Activated T-helper 17 cell treated with anti-CD3 and anti-CD28 coated beads, Interleukin-2, amount 50 U/mL, for 72 hours (primary cell): ENCODE results near the gene C21orf58. TPM values are rescaled to one million over a fixed set of nuclear protein-coding genes. Genes with fewer than 3 reads are reported as not detected.
A peak's percentile ranks its signal among the peaks of the same experiment; 100 is the strongest.

Experiments used
- ATAC-seq: fragments of 150-1000 bp; cut with Tn5 transposase; replicated peaks from 2 replicates; pipeline ENCODE4 v1.10.0; 2021; ENCODE audit warnings: mild to moderate bottlenecking, moderate library complexity
- H3K27ac Mint-ChIP-seq: one replicate; pipeline ENCODE4 v1.8.0; 2022; ENCODE audit warnings: mixed read lengths
- H3K27me3 Mint-ChIP-seq: one replicate; pipeline ENCODE4 v1.8.0; 2022; ENCODE audit warnings: mixed read lengths
- H3K36me3 Mint-ChIP-seq: one replicate; pipeline ENCODE4 v1.8.0; 2022; ENCODE audit warnings: low read depth, mild to moderate bottlenecking, mixed read lengths
- H3K4me1 Mint-ChIP-seq: one replicate; pipeline ENCODE4 v1.8.0; 2022; ENCODE audit warnings: mixed read lengths
- H3K4me3 Mint-ChIP-seq: one replicate; pipeline ENCODE4 v1.8.0; 2022; ENCODE audit warnings: mild to moderate bottlenecking, mixed read lengths
- H3K9me3 Mint-ChIP-seq: one replicate; pipeline ENCODE4 v1.8.0; 2022; ENCODE audit warnings: mixed read lengths
- total RNA-seq, 2 donors: library from RNA; stranded (reverse); gene quantifications; one replicate each; pipeline ENCODE4 v1.2.3, GENCODE V29; 2022

Gene C21orf58
- total RNA-seq, 2 donors from 2014 or later: 21.4 to 24.3 TPM

DNA sequence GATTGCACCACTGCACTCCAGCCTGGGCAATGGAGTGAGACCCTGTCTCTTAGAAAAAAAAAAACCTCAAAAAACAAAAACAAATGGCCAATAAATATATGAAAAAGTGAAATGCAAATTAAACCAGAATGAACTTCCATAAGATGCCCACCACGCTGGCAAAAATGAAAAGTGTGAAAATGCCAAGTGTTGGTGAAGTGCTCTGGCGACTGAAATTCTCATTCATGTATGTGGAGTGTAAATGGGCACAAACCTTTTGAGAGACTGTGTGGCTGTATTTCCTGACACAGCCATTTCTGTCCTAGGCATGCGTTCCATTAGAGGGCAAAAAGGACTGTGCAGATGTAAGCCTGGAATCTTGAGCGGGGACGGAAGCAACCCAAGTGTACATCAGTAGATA is 19.2 kb downstream of the C21orf58 start:
- H3K9me3 Mint-ChIP-seq: no peaks in the 10 kb centered on the region
- peaks cover 24% of the 10 kb centered on the region for H3K36me3 Mint-ChIP-seq
- no peak overlapping the region for H3K27ac Mint-ChIP-seq
- no peak for ATAC-seq
- no peaks in the 10 kb centered on the region for H3K27me3 Mint-ChIP-seq
- no peaks in the 10 kb centered on the region for H3K4me1 Mint-ChIP-seq
- no peak overlapping the region for H3K4me3 Mint-ChIP-seq

DNA sequence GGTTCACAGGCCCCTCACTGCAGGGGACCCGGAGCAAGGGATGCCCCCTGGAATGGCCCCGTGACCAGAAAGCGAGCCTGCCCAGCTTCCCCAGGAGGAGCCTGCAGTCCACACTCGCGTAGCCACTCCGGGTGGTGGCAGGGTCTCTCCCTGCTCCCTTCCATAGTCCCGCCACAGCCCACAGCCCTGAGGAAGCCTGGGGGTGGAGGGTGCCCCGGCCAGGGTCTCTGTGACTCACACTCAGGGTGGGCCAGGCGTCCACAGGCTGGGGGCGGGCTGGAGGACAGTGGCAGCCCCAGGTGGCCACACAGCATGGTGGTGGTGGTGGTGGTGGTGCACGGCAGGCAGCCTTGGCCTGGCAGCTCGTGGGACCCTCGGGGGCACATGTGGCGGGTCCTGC is 21.9 kb downstream of the C21orf58 start:
- no peak overlapping the region for H3K27ac Mint-ChIP-seq
- H3K4me1 Mint-ChIP-seq: no peaks in the 10 kb centered on the region
- no peaks in the 10 kb centered on the region for H3K9me3 Mint-ChIP-seq
- no peak overlapping the region for H3K4me3 Mint-ChIP-seq
- no peaks in the 10 kb centered on the region for H3K27me3 Mint-ChIP-seq
- ATAC-seq: no peak
- H3K36me3 Mint-ChIP-seq: peaks cover 25% of the 10 kb centered on the region

DNA sequence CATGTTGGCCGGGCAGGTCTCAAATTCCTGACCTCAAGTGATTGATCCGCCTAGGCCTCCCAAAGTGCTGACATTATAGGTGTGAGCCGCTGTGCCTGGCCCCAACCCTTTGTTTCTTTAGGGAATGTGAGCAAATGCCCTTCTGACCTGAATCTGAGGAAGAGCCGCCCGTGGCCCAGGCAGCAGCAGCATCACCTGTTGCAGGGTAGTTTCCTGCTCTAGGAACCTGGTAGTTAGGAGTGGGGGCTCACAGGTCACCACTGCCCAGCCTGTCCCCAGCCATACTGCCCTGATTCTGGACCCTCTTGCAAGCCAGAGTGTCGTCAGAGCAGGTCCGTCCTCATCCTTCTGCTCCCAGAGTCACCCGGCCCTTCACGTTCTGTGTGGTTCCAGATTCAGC is 24.5 kb downstream of the C21orf58 start:
- Mint-ChIP-seq H3K4me3 (no peak overlapping the region), H3K27ac (no peak overlapping the region), H3K9me3 (no peaks in the 10 kb centered on the region), H3K27me3 (no peaks in the 10 kb centered on the region), H3K36me3 (peaks cover 17% of the 10 kb centered on the region), H3K4me1 (no peaks in the 10 kb centered on the region)
- ATAC-seq: no peak

DNA sequence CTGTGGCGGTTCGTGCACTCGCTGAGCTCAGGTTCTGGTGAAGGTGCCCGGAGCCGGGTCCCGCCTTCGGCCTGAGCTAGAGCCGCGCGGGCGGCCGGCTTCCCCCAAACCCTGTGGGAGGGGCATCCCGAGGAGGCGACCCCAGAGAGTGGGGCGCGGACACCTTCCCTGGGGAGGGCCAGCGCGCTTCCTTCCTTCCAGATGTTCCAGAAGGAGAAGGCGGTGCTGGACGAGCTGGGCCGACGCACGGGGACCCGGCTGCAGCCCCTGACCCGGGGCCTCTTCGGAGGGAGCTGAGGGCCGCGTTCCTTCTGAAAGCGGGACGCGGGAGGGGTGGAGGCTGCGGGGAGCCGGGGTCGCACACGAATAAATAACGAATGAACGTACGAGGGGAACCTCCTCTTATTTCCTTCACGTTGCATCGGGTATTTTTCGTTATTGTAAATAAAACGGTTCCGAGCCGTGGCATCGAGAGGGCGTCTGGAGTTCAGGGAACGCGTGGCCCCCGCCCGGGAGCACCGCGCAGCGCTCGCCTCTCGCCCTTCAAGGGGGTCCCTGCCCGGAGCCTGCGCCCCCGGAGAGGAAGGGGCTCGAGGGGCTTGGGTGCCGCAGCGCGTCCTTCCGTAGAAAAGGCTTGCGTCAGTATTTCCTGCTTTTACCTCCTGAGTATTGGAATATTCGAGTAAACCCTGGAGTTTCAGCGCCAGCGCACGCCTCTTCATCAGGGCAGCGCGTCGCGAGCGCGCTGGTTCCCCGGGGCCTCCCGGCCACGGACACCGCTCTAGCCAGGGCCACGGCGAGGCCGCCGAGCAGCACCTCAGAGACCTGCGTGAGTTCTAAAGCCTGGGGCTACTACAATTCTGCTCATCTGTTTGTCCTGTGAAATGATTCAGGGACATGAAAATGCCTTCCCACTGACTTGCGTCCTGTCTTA is 26.1 kb downstream of the C21orf58 start:
- H3K4me3 Mint-ChIP-seq: peak overlapping the region; percentile 56
- peaks cover 17% of the 10 kb centered on the region for H3K36me3 Mint-ChIP-seq
- H3K4me1 Mint-ChIP-seq: no peaks in the 10 kb centered on the region
- H3K27me3 Mint-ChIP-seq: no peaks in the 10 kb centered on the region
- H3K27ac Mint-ChIP-seq: no peak overlapping the region
- no peaks in the 10 kb centered on the region for H3K9me3 Mint-ChIP-seq
- ATAC-seq: no peak

DNA sequence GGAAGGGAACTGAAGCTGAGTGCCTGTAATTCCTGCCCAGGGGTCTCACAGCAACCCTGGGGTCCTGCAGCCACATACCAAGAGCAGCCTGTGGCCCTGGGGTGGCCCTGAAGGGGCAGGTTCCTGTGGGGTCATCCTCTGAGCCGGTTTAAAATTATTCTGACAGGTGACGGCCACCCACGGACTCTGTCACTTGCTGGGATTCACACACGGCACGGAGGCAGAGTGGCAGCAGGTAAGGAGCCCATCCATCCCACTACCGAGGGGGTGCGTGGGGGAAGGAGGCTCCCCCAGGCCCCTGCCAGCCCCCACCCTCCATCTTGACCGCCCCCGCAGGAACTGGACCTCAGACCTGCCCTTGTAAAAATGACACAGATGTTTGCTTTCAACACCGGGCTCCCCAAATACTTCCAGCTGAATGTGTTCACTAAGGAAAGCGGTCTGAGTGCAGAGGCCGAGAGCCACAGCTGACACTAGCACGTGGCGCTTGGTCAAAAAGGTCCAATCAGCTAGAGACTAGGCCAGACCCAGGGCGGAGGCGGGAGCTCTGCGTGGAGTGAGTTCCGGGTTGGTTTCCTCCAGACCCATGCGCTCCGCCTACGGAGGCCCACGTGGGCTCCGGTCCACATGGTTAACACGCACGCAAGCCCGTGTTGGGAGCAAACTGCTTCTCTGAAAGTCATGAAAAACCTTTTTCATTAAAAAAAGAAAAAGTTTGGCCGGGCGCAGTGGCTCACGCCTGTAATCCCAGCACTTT is 27.5 kb downstream of the C21orf58 start:
- no peak overlapping the region for H3K27ac Mint-ChIP-seq
- H3K9me3 Mint-ChIP-seq: no peaks in the 10 kb centered on the region
- ATAC-seq: peak; percentile 93
- H3K4me1 Mint-ChIP-seq: no peaks in the 10 kb centered on the region
- peak overlapping the region; percentile 56 for H3K4me3 Mint-ChIP-seq
- no peaks in the 10 kb centered on the region for H3K27me3 Mint-ChIP-seq
- H3K36me3 Mint-ChIP-seq: peaks cover 26% of the 10 kb centered on the region

DNA sequence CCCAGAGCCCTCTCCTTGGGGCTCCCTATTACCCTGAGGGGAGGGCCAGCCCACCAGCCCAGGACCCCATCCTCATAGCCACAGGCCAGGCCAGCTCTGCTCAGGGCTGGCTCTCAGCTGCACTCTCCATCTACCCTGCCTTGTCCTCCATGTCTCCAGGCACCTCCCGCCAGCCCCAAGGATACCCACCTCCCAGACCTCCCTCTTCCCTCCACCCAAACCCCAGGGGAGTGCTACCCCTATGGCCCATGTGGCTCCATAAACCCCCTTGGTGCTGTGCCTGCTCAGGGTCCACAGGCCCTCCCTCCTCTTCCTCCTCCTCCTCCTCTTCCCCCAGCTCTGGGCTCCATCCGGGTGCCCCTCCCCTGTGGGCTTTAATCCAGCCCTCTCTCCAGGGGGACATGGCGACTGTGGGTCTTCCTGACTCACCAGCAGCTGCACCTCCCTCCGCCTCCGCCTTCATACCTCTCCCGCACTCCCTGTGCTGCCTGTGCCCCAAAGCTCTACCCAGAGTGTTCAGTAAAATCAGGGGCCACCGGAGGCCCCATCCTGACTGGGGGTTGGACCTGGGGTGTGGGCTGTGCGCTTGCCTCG is 28.4 kb downstream of the C21orf58 start:
- Mint-ChIP-seq H3K36me3 (peaks cover 20% of the 10 kb centered on the region), H3K4me3 (no peak overlapping the region), H3K27me3 (no peaks in the 10 kb centered on the region), H3K27ac (peak overlapping the region; percentile 20), H3K4me1 (no peaks in the 10 kb centered on the region), H3K9me3 (no peaks in the 10 kb centered on the region)
- no peak for ATAC-seq

DNA sequence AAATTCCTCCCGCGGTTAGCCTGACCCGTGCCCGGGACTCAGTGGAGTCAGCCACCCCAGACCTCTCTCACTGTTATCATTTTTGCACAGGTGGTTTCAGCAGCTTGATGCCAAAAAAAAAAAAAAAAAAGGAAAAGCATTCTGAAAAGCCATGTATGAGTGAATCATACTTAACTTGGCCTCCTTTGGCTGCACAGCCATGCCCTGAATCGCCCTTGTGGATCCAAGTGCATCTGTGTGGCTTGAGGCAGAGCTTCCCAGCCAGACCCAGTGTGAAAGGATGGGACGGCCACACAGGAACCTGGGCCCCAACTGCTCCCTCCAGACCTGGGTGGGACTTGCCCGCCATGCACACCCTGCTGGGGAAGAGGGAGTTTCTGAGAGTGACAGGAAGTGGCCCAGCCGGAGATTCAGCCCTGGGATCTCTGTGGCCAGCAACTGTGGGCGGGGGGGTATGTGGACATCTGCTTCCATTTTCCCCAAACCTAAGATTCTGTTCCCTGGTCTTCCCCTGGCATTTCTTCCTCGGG is 29.0 kb downstream of the C21orf58 start:
- ATAC-seq: no peak
- H3K27me3 Mint-ChIP-seq: no peaks in the 10 kb centered on the region
- peaks cover 14% of the 10 kb centered on the region for H3K36me3 Mint-ChIP-seq
- peak overlapping the region; percentile 20 for H3K27ac Mint-ChIP-seq
- H3K4me1 Mint-ChIP-seq: peaks cover 4% of the 10 kb centered on the region
- no peak overlapping the region for H3K4me3 Mint-ChIP-seq
- H3K9me3 Mint-ChIP-seq: no peaks in the 10 kb centered on the region

DNA sequence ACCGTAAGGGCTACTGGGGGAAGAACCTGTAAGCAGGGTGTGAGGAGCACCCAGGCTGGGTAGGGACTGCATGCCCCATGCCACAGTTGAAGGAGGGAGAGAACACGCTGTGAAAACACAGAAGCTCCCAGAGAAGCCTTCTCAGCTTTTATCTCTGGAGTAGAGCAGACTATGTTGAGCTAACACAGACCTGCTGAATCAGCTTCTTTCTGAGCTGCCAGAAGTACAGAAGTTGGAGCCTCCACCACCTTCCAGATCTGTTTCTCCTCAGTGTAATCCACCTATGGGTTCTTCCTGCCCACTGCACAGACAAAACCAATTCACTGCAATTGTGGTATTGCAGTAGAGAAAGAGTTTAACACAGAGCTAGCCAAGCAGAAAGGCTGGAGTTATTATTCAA is 32.1 kb downstream of the C21orf58 start:
- no peak for ATAC-seq
- Mint-ChIP-seq H3K4me3 (no peak overlapping the region), H3K9me3 (no peaks in the 10 kb centered on the region), H3K4me1 (peaks cover 16% of the 10 kb centered on the region), H3K27ac (no peak overlapping the region), H3K36me3 (peaks cover 20% of the 10 kb centered on the region), H3K27me3 (no peaks in the 10 kb centered on the region)

DNA sequence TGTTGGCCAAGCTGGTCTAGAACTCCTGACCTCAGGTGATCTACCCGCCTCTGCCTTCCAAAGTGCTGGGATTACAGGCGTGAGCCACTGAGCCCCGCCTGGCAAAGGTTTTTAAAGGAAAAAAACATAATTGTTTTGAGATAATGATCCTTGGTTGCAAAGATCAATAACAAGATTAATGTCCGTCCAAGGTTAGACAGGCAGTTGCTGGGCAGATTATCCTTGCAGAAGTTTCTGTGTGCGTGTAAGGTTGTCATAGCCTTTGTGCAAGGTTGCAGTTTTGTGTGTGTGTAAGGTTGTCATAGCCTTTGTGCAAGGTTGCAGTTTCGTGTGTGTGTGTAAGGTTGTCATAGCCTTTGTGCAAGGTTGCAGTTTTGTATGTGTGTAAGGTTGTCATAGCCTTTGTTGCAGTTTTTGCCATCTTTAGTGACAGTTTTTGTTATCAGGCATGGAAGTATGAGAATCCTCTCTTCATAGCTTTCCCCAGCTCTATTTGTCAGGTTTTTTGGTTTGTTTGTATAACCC is 34.0 kb downstream of the C21orf58 start:
- Mint-ChIP-seq H3K27ac (no peak overlapping the region), H3K4me3 (no peak overlapping the region), H3K9me3 (no peaks in the 10 kb centered on the region), H3K36me3 (peaks cover 33% of the 10 kb centered on the region), H3K4me1 (peaks cover 17% of the 10 kb centered on the region), H3K27me3 (no peaks in the 10 kb centered on the region)
- no peak for ATAC-seq

DNA sequence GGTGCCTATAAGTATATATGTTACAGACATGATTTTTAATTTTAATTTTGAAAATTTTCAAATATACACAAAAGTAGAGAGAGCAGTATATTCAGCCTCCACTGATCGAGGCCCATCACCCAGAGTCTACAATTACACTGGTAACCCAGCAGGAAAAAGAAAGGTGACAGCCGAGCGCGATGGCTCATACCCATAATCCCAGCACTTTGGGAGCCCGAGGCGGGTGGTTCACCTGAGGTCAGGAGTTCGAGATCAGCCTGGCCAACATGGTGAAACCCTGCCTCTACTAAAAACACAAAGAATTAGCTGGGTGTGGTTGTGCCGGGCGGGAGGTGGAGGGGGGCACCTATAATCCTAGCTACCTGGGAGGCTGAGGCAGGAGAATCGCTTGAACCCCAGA is 36.1 kb downstream of the C21orf58 start:
- no peak overlapping the region for H3K27ac Mint-ChIP-seq
- H3K4me3 Mint-ChIP-seq: peak overlapping the region; percentile 92
- ATAC-seq: no peak
- H3K9me3 Mint-ChIP-seq: no peaks in the 10 kb centered on the region
- H3K27me3 Mint-ChIP-seq: no peaks in the 10 kb centered on the region
- H3K36me3 Mint-ChIP-seq: peaks cover 53% of the 10 kb centered on the region
- H3K4me1 Mint-ChIP-seq: peaks cover 23% of the 10 kb centered on the region

DNA sequence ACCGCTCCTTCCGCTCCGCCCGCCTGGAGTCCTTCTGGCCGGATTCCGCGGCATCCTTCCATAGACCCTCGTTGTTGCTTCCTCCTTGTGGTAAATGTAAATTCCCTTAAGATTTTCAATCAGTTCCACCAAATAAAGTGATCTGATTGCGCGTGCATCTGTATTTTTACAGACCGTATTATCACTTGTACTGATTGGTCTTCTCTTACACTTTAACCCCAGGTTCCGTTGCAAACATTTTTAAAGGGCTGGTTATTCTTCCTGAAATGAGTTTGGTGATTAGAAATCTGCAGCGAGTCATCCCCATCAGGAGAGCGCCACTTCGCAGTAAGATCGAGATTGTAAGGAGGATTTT is 37.0 kb downstream of the C21orf58 start:
- no peaks in the 10 kb centered on the region for H3K9me3 Mint-ChIP-seq
- H3K4me1 Mint-ChIP-seq: peaks cover 23% of the 10 kb centered on the region
- no peaks in the 10 kb centered on the region for H3K27me3 Mint-ChIP-seq
- H3K27ac Mint-ChIP-seq: peak overlapping the region; percentile 97
- peak overlapping the region; percentile 92 for H3K4me3 Mint-ChIP-seq
- ATAC-seq: peak; percentile 32
- peaks cover 57% of the 10 kb centered on the region for H3K36me3 Mint-ChIP-seq

DNA sequence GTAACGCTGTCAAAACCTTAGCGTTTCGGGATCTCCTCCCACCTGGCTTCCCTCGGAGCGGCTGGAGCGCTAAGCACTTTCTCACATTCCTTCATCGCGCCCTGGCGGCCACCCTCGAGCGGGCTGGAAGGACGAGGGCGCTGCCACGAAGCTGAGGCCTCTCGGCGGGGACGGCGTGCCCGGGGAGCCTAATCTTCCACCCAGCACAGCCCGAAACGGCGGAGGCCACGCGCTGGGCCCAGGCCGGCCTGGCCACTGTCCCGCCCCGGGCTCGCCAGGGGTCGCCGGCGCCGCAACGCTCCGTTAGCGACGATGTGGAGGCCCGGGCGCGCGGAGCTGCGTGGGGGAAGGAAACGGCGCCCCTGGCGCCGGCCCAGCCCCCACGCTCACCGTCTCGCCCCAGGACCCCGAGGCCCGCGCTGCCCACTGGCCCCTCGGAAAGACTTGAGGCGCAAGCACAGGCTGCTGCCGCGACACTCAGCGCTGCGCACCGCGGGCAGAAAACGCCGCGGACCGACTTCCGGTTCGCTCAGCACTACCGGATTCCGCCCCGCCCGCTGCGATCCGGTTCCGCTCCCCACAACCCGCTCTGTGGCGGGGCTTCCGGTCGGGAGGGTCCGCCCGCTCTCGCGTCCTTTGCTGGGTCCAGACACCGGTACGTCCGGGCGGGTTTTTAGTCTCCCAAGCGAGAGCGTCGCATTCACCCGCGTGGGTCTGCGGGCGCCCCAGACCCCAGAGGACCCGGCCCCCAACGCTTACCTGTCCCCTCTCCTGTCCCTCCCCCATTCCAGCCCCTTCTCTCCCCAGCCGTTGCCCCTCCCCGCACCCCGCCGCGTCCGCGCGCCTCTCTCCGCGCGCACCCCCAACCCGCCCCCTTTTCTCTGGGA is 37.7 kb downstream of the C21orf58 start, which contains the start of gene YBEY:
Gene YBEY, plus strand, starts transcription at position 582 of the 887 bp plus-strand sequence. CDS start 572 bp downstream, outside the sequence.
- H3K36me3 Mint-ChIP-seq: peaks cover 58% of the 10 kb centered on the region
- peak within 1 kb of the TSS; percentile 92 for H3K4me3 Mint-ChIP-seq
- no peaks in the 10 kb centered on the region for H3K9me3 Mint-ChIP-seq
- ATAC-seq: peak; percentile 92
- no peaks in the 10 kb centered on the region for H3K27me3 Mint-ChIP-seq
- H3K27ac Mint-ChIP-seq: peak within 1 kb of the TSS; percentile 97
- peaks cover 23% of the 10 kb centered on the region for H3K4me1 Mint-ChIP-seq

DNA sequence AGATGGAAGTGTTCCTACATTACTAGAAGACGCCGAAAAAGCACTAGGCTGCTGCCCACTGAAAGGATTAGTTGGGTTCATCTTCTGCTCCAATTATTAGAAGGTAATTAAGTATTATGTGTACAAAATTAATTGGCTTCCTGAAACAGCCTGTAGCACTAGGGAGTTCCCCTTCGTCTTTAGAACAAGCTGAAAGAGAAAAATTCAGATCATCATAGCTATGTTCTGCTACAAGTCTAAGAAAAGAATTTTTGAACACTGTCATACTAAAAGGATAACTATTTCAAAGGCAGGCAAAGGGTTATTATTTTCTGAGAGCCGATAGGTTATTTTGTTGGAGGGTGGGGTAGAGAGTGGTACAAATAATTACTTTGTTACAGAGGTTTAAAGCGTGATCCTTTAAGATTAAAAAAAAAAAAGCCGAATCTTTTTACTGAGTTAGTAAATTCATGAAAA is 38.4 kb downstream of the C21orf58 start, which contains the start of gene MCM3AP:
Gene MCM3AP, minus strand, starts transcription at position 406 of the 456 bp plus-strand sequence. Its CDS starts 325 bp downstream, at position 81.
- Mint-ChIP-seq H3K36me3 (peaks cover 65% of the 10 kb centered on the region), H3K27ac (peak within 1 kb of the TSS; percentile 97), H3K27me3 (no peaks in the 10 kb centered on the region), H3K9me3 (no peaks in the 10 kb centered on the region), H3K4me1 (peaks cover 23% of the 10 kb centered on the region), H3K4me3 (peak within 1 kb of the TSS; percentile 92)
- ATAC-seq: no peak
